SKM-1 (cell line): ENCODE measurements around the gene CABP7.
"Not testable (repeated sequence)": the region's sequence is repeated elsewhere in the genome, so short reads cannot be mapped to it uniquely, and the experiment has no call there.

ENCODE experiments used
- DNase-seq: peaks from one replicate; lab custom pipeline; 2025; ENCODE audit not compliant: unreplicated experiment; lab: John Stamatoyannopoulos, UW

The CABP7 gene

GRCh38 chr22:29747832-29748231, 28.0 kb downstream of the CABP7 start:
- no peak for DNase-seq

GRCh38 chr22:29748248-29748893, 28.6 kb downstream of the CABP7 start:
- no peak for DNase-seq

- DNase-seq: no peak
Observed at GRCh38 chr22:29750029-29750428, 30.2 kb downstream of the CABP7 start.

- peak; percentile 88 for DNase-seq
Observed at GRCh38 chr22:29750559-29751538, 31.0 kb downstream of the CABP7 start.

- DNase-seq: no peak
Observed at GRCh38 chr22:29751669-29752068, 31.9 kb downstream of the CABP7 start.

GRCh38 chr22:29753808-29754657, 34.2 kb downstream of the CABP7 start:
- no peak for DNase-seq

GRCh38 chr22:29754658-29755395, 35.0 kb downstream of the CABP7 start:
- not testable (repeated sequence) for DNase-seq

GRCh38 chr22:29755889-29756288, 36.1 kb downstream of the CABP7 start:
- no peak for DNase-seq

GRCh38 chr22:29756341-29756740, 36.5 kb downstream of the CABP7 start:
- no peak for DNase-seq

GRCh38 chr22:29757096-29757495, 37.3 kb downstream of the CABP7 start:
- DNase-seq: no peak

GRCh38 chr22:29758068-29758622, 38.3 kb downstream of the CABP7 start:
- DNase-seq: no peak

GRCh38 chr22:29758959-29759358, 39.2 kb downstream of the CABP7 start:
- no peak for DNase-seq

GRCh38 chr22:29762263-29762662, 42.5 kb downstream of the CABP7 start:
- DNase-seq: no peak

GRCh38 chr22:29765905-29766631, 46.3 kb downstream of the CABP7 start:
- DNase-seq: no peak

- DNase-seq: peak; percentile 96
Observed at GRCh38 chr22:29766632-29767170, 46.9 kb downstream of the CABP7 start, which contains the start of gene ZMAT5. Gene ZMAT5 (minus strand): TSS chr22:29767007. CDS start chr22:29748544, 18,463 bp downstream.

- peak; percentile 94 for DNase-seq
Observed at GRCh38 chr22:29767171-29768051, 47.6 kb downstream of the CABP7 start, which contains the start of gene UQCR10. Gene UQCR10 (plus strand): TSS chr22:29767369. CDS start chr22:29767399, 30 bp downstream.

GRCh38 chr22:29768052-29768693, 48.4 kb downstream of the CABP7 start:
- no peak for DNase-seq
